Karpas-422 (cell line): ENCODE data around the gene CST5. TPM values are rescaled to one million over a fixed set of nuclear protein-coding genes. Genes with fewer than 3 reads are reported as not detected.
"Not testable (repeated sequence)": the region's sequence is repeated elsewhere in the genome, so short reads cannot be mapped to it uniquely, and the experiment has no call there.

Source experiments
- DNase-seq: peaks from one replicate; pipeline ENCODE4 v3.0.0-alpha.2; 2015
- H2AFZ ChIP-seq: fragments of 200-600 bp; sonication (generic); 2 replicates; pipeline ENCODE4 v1.6.1; 2014; ENCODE audit warnings: antibody characterized with exemption, low read length, mixed read lengths
- H3K27ac ChIP-seq: fragments of 200-600 bp; sonication (generic); 2 replicates; pipeline ENCODE4 v1.5.1; 2014; ENCODE audit warnings: mild to moderate bottlenecking, low read length, moderate library complexity
- H3K27me3 ChIP-seq: fragments of 200-600 bp; sonication (generic); 2 replicates; pipeline ENCODE4 v1.6.1; 2014; ENCODE audit warnings: low read length, mixed read lengths
- H3K36me3 ChIP-seq: fragments of 200-600 bp; sonication (generic); 2 replicates; pipeline ENCODE4 v1.6.1; 2014; ENCODE audit warnings: low read length, mixed read lengths; ENCODE audit not compliant: insufficient read depth
- H3K4me1 ChIP-seq: fragments of 200-600 bp; sonication (generic); 2 replicates; pipeline ENCODE4 v1.6.1; 2014; ENCODE audit warnings: mild to moderate bottlenecking, low read length, mixed read lengths
- H3K4me2 ChIP-seq: fragments of 200-600 bp; sonication (generic); 2 replicates; pipeline ENCODE4 v1.6.1; 2014; ENCODE audit warnings: low read length, low read depth, mild to moderate bottlenecking; ENCODE audit not compliant: poor library complexity, severe bottlenecking
- H3K4me3 ChIP-seq: fragments of 200-600 bp; sonication (generic); 2 replicates; pipeline ENCODE4 v1.5.1; 2014; ENCODE audit warnings: mild to moderate bottlenecking, antibody characterized with exemption, low read length, mixed read lengths
- H3K79me2 ChIP-seq: fragments of 200-600 bp; sonication (generic); 2 replicates; pipeline ENCODE4 v1.6.1; 2014; ENCODE audit warnings: mild to moderate bottlenecking, low read length, mixed read lengths
- H3K9ac ChIP-seq: fragments of 200-600 bp; sonication (generic); 2 replicates; pipeline ENCODE4 v1.6.0; 2014; ENCODE audit warnings: low read length
- H3K9me2 ChIP-seq: fragments of 200-600 bp; sonication (generic), shearing (Covaris generic); replicated peaks from 2 replicates; pipeline ENCODE4 v1.6.0; 2014; ENCODE audit warnings: mild to moderate bottlenecking, low read length, moderate library complexity; ENCODE audit not compliant: insufficient read depth
- H3K9me3 ChIP-seq: fragments of 300-700, 200-600 bp; sonication (generic); 2 replicates; pipeline ENCODE4 v1.6.1; 2014; ENCODE audit warnings: low read length, mixed read lengths
- H4K20me1 ChIP-seq: fragments of 200-600 bp; sonication (generic); 2 replicates; pipeline ENCODE4 v1.6.1; 2014; ENCODE audit warnings: mild to moderate bottlenecking, antibody characterized with exemption, low read length, low read depth; ENCODE audit not compliant: insufficient read depth
- total RNA-seq: library from RNA; depleted of rRNA; stranded (reverse); fragments of >200 nt; shearing (Covaris generic); gene quantifications from 2 replicates; pipeline ENCODE4 v1.2.3, GENCODE V29; 2014; ENCODE audit warnings: low replicate concordance

CST5 gene
- total RNA-seq, 1 experiment from 2014 or later = not detected

- no peak overlapping the region for H2AFZ ChIP-seq
These were observed 869 bp upstream of the CST5 start for GRCh38 chr20:23880417-23880816.

GRCh38 chr20:23879811-23880374 is 345 bp upstream of the CST5 start:
- Histone ChIP-seq H3K9me2 (no peaks in the 10 kb centered on the region), H3K4me1 (no peaks in the 10 kb centered on the region), H3K27ac (no peak overlapping the region), H3K27me3 (no peaks in the 10 kb centered on the region), H3K9me3 (no peaks in the 10 kb centered on the region), H3K36me3 (no peaks in the 10 kb centered on the region), H3K4me2 (no peak overlapping the region), H3K79me2 (no peaks in the 10 kb centered on the region), H3K9ac (no peak overlapping the region), H4K20me1 (no peaks in the 10 kb centered on the region), H2AFZ (no peak overlapping the region), H3K4me3 (no peak overlapping the region)
- no peak for DNase-seq

More at GRCh38 chr20:23880417-23880816, 869 bp upstream of the CST5 start:
- Histone ChIP-seq H3K9ac (no peak overlapping the region), H3K4me1 (no peaks in the 10 kb centered on the region), H3K9me2 (no peaks in the 10 kb centered on the region), H3K27ac (no peak overlapping the region), H3K4me2 (no peak overlapping the region), H3K36me3 (no peaks in the 10 kb centered on the region), H3K27me3 (no peaks in the 10 kb centered on the region), H3K79me2 (no peaks in the 10 kb centered on the region), H4K20me1 (no peaks in the 10 kb centered on the region), H3K9me3 (no peaks in the 10 kb centered on the region), H3K4me3 (no peak overlapping the region)
- DNase-seq = no peak

- no peaks in the 10 kb centered on the region for H3K36me3 ChIP-seq
- no peak overlapping the region for H3K9ac ChIP-seq
- H3K4me2 ChIP-seq = no peak overlapping the region
- no peak for DNase-seq
- no peaks in the 10 kb centered on the region for H4K20me1 ChIP-seq
- no peak overlapping the region for H2AFZ ChIP-seq
- H3K4me3 ChIP-seq = no peak overlapping the region
- H3K9me2 ChIP-seq = no peaks in the 10 kb centered on the region
- H3K27ac ChIP-seq = no peak overlapping the region
- H3K4me1 ChIP-seq = no peaks in the 10 kb centered on the region
- no peaks in the 10 kb centered on the region for H3K27me3 ChIP-seq
- H3K79me2 ChIP-seq = no peaks in the 10 kb centered on the region
- no peaks in the 10 kb centered on the region for H3K9me3 ChIP-seq
These were observed 761 bp downstream of the CST5 start for GRCh38 chr20:23878787-23879186.

GRCh38 chr20:23878016-23878542 is 1.5 kb downstream of the CST5 start:
- not testable (repeated sequence) for H3K4me2 ChIP-seq, H3K9me3 ChIP-seq, H3K27ac ChIP-seq, H3K79me2 ChIP-seq, H3K4me1 ChIP-seq, H3K9ac ChIP-seq, H4K20me1 ChIP-seq, H3K9me2 ChIP-seq, DNase-seq, H3K27me3 ChIP-seq, H3K36me3 ChIP-seq, H3K4me3 ChIP-seq, H2AFZ ChIP-seq

GRCh38 chr20:23877524-23877923 is 2.0 kb downstream of the CST5 start:
- Histone ChIP-seq H4K20me1 (no peaks in the 10 kb centered on the region), H3K9me3 (no peaks in the 10 kb centered on the region), H3K27ac (no peak overlapping the region), H3K79me2 (no peaks in the 10 kb centered on the region), H2AFZ (no peak overlapping the region), H3K4me1 (no peaks in the 10 kb centered on the region), H3K9me2 (no peaks in the 10 kb centered on the region), H3K9ac (no peak overlapping the region), H3K27me3 (no peaks in the 10 kb centered on the region), H3K36me3 (no peaks in the 10 kb centered on the region), H3K4me2 (no peak overlapping the region), H3K4me3 (no peak overlapping the region)
- DNase-seq = peak; percentile 43

- H3K79me2 ChIP-seq = no peaks in the 10 kb centered on the region
- H4K20me1 ChIP-seq = no peaks in the 10 kb centered on the region
- no peak overlapping the region for H3K27ac ChIP-seq
- no peak overlapping the region for H3K4me2 ChIP-seq
- H3K9me3 ChIP-seq = no peaks in the 10 kb centered on the region
- H3K9ac ChIP-seq = no peak overlapping the region
- H3K4me3 ChIP-seq = no peak overlapping the region
- no peaks in the 10 kb centered on the region for H3K4me1 ChIP-seq
- no peak for DNase-seq
- no peaks in the 10 kb centered on the region for H3K9me2 ChIP-seq
- H3K27me3 ChIP-seq = no peaks in the 10 kb centered on the region
- no peaks in the 10 kb centered on the region for H3K36me3 ChIP-seq
- H2AFZ ChIP-seq = no peak overlapping the region
These were observed 3.8 kb downstream of the CST5 start for GRCh38 chr20:23875606-23876237.

GRCh38 chr20:23874747-23875146 is 4.8 kb downstream of the CST5 start:
- Histone ChIP-seq H2AFZ (no peak overlapping the region), H3K4me1 (no peaks in the 10 kb centered on the region), H3K9me3 (no peaks in the 10 kb centered on the region), H4K20me1 (no peaks in the 10 kb centered on the region), H3K27ac (no peak overlapping the region), H3K36me3 (no peaks in the 10 kb centered on the region), H3K9me2 (no peaks in the 10 kb centered on the region), H3K9ac (no peak overlapping the region), H3K27me3 (no peaks in the 10 kb centered on the region), H3K79me2 (no peaks in the 10 kb centered on the region), H3K4me2 (no peak overlapping the region), H3K4me3 (no peak overlapping the region)
- no peak for DNase-seq

GRCh38 chr20:23873370-23874015 is 6.1 kb downstream of the CST5 start:
- Histone ChIP-seq H3K9ac (no peak overlapping the region), H3K4me3 (no peak overlapping the region), H3K4me1 (no peaks in the 10 kb centered on the region), H4K20me1 (no peaks in the 10 kb centered on the region), H3K9me3 (no peaks in the 10 kb centered on the region), H3K9me2 (no peaks in the 10 kb centered on the region), H3K4me2 (no peak overlapping the region), H2AFZ (no peak overlapping the region), H3K79me2 (no peaks in the 10 kb centered on the region), H3K27me3 (no peaks in the 10 kb centered on the region), H3K27ac (no peak overlapping the region), H3K36me3 (no peaks in the 10 kb centered on the region)
- no peak for DNase-seq
